ENCODE measurements around the gene SMYD2. TPM values are rescaled to one million over a fixed set of nuclear protein-coding genes. Genes with fewer than 3 reads are reported as not detected.
A peak's percentile ranks its signal among the peaks of the same experiment; 100 is the strongest.

SMYD2 gene
- total and polyA plus RNA-seq, 2 donors from 2014 or later: 28.9 to 42.9 TPM

GRCh38 chr1:214317300-214317699 is 36.3 kb downstream of the SMYD2 start:
- DNase-seq: no peak
- no peaks in the 10 kb centered on the region for H3K4me1 ChIP-seq (ENCODE audit: control insufficient read depth in 2 of 3, insufficient read depth in 2 of 3, low read depth in 1 of 3, low read length in 3 of 3)
- intact Hi-C loops (cut with DNase I): no loop called here
- FAIRE-seq: no peak
- H3K27me3 ChIP-seq (ENCODE audit: control insufficient read depth, insufficient read depth, low read length): no peaks in the 10 kb centered on the region
- no peaks in the 10 kb centered on the region for H3K36me3 ChIP-seq (ENCODE audit: control insufficient read depth in 2 of 3, insufficient read depth in 3 of 3, low read length in 3 of 3)
- no peak overlapping the region for H3K27ac ChIP-seq (ENCODE audit: low read depth in 2 of 2, low read length in 2 of 2)
- H3K9ac ChIP-seq (ENCODE audit: low read length in 3 of 3): no peak overlapping the region
- H3K4me3 ChIP-seq (ENCODE audit: low read length in 3 of 3): no peak overlapping the region
- H3K9me3 ChIP-seq (ENCODE audit: control insufficient read depth in 2 of 3, insufficient read depth in 1 of 3, low read length in 3 of 3): no peaks in the 10 kb centered on the region
- no peak for TF ChIP-seq CTCF (IDR thresholded peaks at IDR 0.05; ENCODE audit: borderline replicate concordance, extremely low read depth, insufficient read depth)

DNA sequence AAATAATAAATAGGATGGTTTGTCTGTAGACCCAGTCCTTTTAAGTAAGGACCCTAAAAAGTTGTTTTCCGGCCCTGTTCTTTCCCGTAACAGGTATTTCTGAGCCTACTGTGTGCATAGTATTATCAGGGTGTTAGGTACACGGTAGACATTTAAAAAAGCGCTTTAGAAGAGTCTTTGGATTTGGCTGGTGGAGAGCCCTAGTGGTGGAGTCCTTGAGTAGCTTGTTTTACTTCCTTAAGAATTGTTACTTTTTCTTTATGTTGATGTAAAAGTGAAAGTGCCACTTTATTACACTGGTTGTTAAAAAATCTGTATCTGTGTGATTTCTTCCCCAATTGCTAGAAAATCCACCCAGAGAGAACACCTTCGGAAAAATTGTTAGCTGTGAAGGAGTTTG is 36.8 kb downstream of the SMYD2 start:
- no peak for DNase-seq
- no peak overlapping the region for H3K9ac ChIP-seq (ENCODE audit: low read length in 3 of 3)
- FAIRE-seq: no peak
- no peaks in the 10 kb centered on the region for H3K4me1 ChIP-seq (ENCODE audit: control insufficient read depth in 2 of 3, insufficient read depth in 2 of 3, low read depth in 1 of 3, low read length in 3 of 3)
- no peak overlapping the region for H3K27ac ChIP-seq (ENCODE audit: low read depth in 2 of 2, low read length in 2 of 2)
- no peaks in the 10 kb centered on the region for H3K36me3 ChIP-seq (ENCODE audit: control insufficient read depth in 2 of 3, insufficient read depth in 3 of 3, low read length in 3 of 3)
- H3K4me3 ChIP-seq (ENCODE audit: low read length in 3 of 3): peak overlapping the region in 1 of 3 donors; percentile 38
- no peaks in the 10 kb centered on the region for H3K27me3 ChIP-seq (ENCODE audit: control insufficient read depth, insufficient read depth, low read length)
- intact Hi-C loops (cut with DNase I): no loop called here
- TF ChIP-seq CTCF (IDR thresholded peaks at IDR 0.05; ENCODE audit: borderline replicate concordance, extremely low read depth, insufficient read depth): no peak
- no peaks in the 10 kb centered on the region for H3K9me3 ChIP-seq (ENCODE audit: control insufficient read depth in 2 of 3, insufficient read depth in 1 of 3, low read length in 3 of 3)

DNA sequence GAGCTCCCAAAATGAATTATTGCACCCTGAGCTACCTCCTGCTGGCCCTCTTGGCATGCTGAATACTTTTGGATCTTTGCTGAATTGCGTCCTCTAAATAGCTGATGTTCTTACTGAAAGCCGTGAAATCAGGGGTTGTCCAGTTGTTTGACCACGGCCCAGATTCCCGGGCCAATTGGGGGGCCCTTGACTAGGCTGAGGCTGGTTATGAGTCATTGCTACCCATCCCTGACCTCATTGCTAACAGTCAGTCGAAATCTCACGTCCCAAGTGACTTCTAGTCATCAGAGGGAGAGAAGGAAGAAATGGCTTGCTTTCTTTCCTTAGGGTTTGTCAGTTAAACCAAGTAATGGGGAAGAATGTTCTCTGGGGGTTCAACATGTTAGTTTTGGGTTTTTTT is 37.4 kb downstream of the SMYD2 start:
- no peaks in the 10 kb centered on the region for H3K9me3 ChIP-seq (ENCODE audit: control insufficient read depth in 2 of 3, insufficient read depth in 1 of 3, low read length in 3 of 3)
- no peak for TF ChIP-seq CTCF (IDR thresholded peaks at IDR 0.05; ENCODE audit: borderline replicate concordance, extremely low read depth, insufficient read depth)
- intact Hi-C loops (cut with DNase I): no loop called here

More for the DNA sequence above, 37.4 kb downstream of the SMYD2 start:
- H3K27me3 ChIP-seq (ENCODE audit: control insufficient read depth, insufficient read depth, low read length): no peaks in the 10 kb centered on the region
- DNase-seq (no peak), FAIRE-seq (no peak)
- H3K36me3 ChIP-seq (ENCODE audit: control insufficient read depth in 2 of 3, insufficient read depth in 3 of 3, low read length in 3 of 3): no peaks in the 10 kb centered on the region
- no peak overlapping the region for H3K27ac ChIP-seq (ENCODE audit: low read depth in 2 of 2, low read length in 2 of 2)
- no peak overlapping the region for H3K9ac ChIP-seq (ENCODE audit: low read length in 3 of 3)
- no peak overlapping the region for H3K4me3 ChIP-seq (ENCODE audit: low read length in 3 of 3)
- no peaks in the 10 kb centered on the region for H3K4me1 ChIP-seq (ENCODE audit: control insufficient read depth in 2 of 3, insufficient read depth in 2 of 3, low read depth in 1 of 3, low read length in 3 of 3)

Measured in kidney (tissue), 14 donors.